Measurements from ENCODE around the gene SCN4A.

SCN4A gene

GRCh38 chr17:64001763-64002529 is 29.2 kb upstream of the SCN4A start:
- no peak for DNase-seq (ENCODE audit: low spot score)

GRCh38 chr17:64001091-64001579 is 28.4 kb upstream of the SCN4A start:
- DNase-seq (ENCODE audit: low spot score): no peak

DNA sequence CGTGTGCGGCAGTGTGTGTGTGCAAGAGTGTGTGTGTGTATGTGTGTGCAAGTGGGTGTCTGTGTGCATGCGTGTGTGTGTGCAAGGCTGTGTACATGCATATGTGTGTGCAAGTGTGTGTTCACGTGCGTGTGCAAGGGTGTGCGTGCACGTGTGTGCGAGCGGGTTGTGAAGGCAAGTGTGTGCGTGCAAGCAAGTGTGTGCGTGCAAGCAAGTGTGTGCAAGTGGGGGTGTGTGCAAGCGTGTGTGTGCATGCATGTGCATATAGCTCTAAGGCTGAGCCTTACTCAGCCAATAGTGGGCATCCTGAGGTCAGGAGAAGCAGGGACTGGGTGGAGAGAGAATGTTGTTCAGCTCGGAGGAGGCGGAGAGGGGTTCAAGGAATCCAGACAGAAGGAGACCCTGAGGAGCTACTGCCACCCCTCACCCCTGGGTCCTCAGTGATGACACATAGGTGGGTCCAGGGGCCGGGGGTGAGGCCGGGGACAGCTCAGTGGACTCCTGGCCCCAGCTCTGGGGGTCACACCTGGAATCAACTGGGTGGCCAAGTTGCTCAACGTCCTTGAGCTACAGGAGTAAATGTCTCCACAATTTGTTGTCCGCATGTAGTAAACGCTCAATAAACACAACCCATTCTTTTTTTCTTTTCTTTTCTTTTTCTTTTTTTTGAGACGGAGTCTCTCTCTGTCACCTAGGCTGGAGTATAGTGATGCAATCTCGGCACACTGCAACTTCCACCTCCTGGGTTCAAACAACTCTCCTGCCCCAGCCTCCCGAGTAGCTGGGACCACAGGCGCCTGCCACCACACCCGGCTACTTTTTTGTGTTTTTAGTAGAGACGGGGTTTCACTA is 27.2 kb upstream of the SCN4A start:
- DNase-seq (ENCODE audit: low spot score): no peak

GRCh38 chr17:63998721-63999679 is 26.3 kb upstream of the SCN4A start:
- DNase-seq (ENCODE audit: low spot score): peak; percentile 51

GRCh38 chr17:63998050-63998720 is 25.5 kb upstream of the SCN4A start, which contains the start of gene PRR29:
Gene PRR29 (plus strand): TSS chr17:63998351. CDS start chr17:63998365, 14 bp downstream.
- peak; percentile 86 for DNase-seq (ENCODE audit: low spot score)

DNA sequence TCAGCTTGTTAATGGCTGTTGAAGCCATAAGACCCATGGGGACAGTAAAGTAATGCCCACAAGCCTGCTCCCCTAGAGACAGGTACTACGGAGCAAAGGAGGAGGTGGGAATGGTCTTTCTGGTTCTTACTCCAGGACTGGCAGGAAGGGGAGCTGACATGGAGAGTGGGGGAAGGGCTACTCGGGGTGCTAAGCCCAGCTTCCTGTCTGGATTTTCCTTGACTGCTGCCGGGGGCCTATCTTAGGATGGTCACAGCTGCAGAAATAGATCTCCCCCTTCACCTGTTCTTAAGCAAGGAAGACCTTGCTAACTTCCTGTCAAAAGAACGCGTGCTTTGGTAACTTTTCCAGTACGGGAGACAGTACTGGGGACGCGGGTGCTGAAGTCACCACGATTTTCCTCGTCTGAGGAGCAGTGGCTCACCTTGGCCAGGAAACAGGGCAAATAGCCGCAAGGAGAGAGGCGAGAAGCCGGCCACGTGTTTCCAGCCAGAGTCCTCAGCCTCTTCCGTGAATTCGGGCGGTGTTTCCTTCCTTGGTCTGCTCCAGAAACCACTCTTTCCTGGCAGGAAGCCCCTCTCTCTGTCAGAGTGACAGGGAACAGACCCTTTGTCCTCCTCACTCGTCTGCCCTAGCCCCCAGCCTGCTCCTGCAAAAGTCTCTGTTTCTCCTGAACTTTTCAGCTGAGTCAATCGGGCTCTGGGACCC is 24.8 kb upstream of the SCN4A start:
- peak; percentile 30 for DNase-seq (ENCODE audit: low spot score)

- DNase-seq (ENCODE audit: low spot score): peak; percentile 17
Measured at GRCh38 chr17:63996430-63997182, 23.9 kb upstream of the SCN4A start.

GRCh38 chr17:63995626-63996025 is 22.9 kb upstream of the SCN4A start:
- no peak for DNase-seq (ENCODE audit: low spot score)

GRCh38 chr17:63993368-63993985 is 20.8 kb upstream of the SCN4A start:
- no peak for DNase-seq (ENCODE audit: low spot score)

- DNase-seq (ENCODE audit: low spot score): no peak
Measured at GRCh38 chr17:63991611-63992010, 18.9 kb upstream of the SCN4A start.

- DNase-seq (ENCODE audit: low spot score): no peak
Measured at GRCh38 chr17:63989622-63990345, 17.1 kb upstream of the SCN4A start.

DNA sequence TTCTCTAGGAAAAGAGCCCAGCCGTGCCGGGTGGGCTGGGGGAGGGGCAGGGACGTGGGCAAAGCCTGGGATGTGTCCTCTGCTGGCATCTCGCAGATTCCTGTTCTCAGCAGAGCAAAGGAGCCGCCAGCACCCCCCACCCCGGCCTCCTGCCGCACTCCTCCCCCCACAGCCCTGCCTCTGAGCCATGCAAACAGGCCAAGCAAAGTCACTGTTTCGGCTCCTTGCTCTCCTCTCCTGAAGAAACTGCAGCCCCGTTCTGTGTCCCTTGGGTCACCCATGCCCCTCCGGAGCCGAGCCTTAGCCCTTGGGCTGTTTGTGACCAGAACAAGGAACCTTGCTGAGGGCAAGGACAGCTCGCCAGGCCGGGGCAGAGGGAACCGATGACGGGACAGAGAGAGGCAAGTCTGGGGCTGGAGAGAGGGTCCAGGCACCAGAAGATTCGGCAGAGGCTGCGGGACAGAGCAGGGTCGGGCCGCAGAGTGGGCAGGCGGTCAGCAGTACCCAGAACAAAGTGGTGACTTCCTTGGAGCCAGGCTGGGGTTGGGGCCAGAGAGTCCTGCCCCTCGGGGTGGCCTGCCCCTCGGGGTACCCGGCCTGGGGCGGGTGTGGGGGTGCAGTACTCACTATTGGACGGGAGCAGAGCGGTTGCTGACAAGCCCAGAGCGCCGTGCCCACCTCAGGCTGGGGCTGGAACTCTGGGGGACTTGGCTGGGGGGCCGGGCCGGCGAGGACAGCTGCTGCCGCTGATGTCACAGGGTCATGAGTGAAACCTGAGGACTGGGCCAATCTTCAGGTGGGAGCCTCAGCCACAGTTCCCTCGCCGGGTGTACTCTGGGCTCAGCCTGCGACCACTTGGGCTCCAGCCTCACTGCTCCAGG is 16.3 kb upstream of the SCN4A start:
- DNase-seq (ENCODE audit: low spot score): no peak

DNA sequence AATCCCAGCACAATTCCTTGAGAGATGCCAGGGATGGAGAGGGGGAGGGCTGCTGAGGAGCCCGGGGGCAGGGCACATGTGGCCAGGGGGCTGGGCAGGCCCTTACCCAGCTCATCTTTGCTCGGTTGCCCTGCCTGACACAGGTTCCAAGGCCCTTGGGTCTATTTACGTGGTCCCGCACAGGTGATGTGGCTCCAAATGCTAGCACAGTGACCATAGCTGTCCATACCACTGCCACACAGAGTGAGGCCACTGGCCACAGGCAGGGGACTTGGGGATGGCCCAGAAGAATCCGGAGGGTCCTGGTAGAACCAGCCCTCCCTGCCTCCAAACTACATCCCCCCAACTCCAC is 15.4 kb upstream of the SCN4A start:
- no peak for DNase-seq (ENCODE audit: low spot score)

DNA sequence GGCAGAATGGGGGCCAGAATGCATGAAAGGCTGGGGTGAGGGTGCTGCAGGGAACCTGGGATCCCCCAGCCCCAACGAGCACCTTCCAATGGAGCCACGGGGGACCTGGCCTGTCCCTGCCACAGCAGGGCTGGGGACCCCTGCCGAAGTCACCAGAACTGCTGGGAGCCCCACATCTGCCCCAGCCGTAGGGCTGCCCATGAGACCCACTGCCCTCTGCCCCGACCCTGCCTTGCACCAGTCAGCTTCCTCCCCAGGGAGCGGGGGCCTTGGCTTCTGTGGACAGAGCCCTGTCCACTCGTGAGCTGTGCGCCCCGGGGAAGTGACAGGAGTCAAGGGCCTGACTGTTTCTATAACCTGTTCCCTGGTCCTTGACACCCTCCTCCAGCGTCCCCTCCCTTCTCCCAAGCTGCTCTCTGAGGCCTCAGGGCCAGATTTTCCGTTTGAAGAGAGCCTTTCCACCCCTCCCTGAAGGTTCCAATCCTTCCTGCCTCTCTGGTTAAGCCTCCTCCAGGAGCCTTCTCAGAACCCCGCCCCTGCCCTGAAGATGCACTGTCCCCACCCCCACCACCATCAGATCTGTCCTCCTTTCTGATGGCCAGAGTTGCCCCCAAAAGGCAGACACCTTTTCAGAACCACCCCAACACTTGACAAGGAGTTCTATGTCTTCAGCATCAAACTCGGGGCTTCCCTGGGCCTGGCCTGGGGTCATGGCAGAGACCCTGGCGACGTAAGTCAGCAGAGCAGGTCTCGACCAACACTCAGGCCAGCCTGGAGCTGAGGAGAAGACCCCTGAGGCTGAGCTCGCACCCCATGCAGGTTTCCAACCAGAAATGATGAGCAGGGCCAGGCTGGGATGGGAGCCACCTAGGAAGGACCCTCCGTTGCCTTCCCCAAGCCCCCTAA is 14.8 kb upstream of the SCN4A start:
- no peak for DNase-seq (ENCODE audit: low spot score)

GRCh38 chr17:63986821-63987220 is 14.1 kb upstream of the SCN4A start:
- no peak for DNase-seq (ENCODE audit: low spot score)

- no peak for DNase-seq (ENCODE audit: low spot score)
Measured at GRCh38 chr17:63985387-63986140, 12.8 kb upstream of the SCN4A start.

Measured in D341Med (cell line).